GM19023 (cell line): ENCODE data around the gene SNRK.

ENCODE experiments used
- ATAC-seq: cut with Tn5 transposase; IDR thresholded peaks from one replicate; pipeline ENCODE4 v1.9.1; 2021; ENCODE audit warnings: mild to moderate bottlenecking, moderate library complexity; ENCODE audit not compliant: unreplicated experiment

The SNRK gene

DNA sequence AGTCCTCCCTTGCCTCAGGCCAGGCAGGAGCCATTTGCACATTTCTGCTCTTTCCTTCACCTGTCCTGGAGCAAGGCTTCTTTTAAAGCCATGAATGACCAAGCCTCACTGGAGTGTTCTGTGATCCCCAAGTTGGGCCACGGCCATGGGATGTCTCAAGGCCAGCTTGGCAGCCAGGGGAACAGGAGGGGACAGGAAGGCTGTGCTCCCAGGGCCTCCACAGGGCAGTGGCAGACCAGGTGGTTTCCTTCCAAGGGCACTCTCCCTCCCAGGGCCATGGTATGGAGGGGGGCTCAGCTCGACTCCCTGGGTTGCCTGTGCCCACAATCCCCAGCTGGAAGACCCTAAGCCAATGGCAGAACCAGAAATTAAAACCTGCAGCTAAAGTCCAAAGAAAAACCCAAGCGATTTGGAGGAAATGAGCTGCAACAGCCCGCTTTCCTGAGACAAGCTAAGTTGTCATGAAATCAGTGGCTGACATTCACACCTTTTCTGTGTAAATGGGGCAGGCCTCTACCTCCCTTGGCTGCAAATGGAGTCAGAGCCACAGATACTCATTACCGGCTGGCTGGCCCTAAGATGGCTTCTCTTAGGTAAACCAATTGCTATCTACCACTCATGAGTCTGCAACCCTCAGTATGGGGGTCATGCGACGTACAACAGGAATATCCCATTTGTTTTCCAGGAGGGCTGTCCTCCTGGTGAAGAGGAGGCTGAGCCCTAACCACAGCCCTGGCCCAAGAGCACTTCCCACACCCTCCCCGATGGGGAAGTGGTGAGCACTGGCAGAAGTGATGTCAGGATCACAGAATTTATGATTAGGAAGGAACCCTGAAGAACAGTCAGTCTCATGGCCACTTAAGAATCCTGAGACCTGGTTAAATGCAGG is 83.3 kb downstream of the SNRK start:
- no peak for ATAC-seq

DNA sequence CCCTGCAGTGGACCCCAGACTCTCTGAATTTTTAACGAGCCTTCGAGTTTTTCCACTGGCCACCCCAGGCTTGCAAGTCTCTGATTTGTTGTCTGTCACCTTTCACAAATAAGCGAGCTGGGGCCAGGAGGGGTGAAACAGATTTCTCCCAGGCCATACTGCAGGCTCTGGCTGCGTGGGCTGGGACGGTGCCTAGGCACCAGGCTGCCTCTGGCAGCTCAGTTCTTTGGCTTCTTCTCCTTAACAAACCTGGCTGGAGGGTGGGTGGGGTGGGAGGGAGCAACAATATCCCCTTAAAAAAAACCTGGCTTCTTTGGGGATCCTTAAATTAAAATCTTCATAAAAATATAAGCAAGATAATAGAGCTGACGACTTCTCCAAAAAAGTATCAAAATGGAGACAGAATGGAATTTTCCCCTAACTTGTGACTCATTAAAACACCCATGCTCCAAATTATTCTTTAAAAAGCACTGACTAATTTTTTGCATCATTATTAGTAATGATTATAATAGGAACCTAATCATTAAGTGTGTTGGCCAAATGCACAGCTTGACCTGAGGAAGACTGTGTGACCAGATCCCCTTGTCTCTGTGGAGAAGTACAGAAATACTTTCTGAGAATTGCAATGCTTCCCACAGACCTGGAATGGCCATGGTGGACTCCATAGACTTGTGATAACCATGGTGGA is 84.1 kb downstream of the SNRK start:
- no peak for ATAC-seq

GRCh38 chr3:43371494-43371893 is 85.2 kb downstream of the SNRK start:
- no peak for ATAC-seq

DNA sequence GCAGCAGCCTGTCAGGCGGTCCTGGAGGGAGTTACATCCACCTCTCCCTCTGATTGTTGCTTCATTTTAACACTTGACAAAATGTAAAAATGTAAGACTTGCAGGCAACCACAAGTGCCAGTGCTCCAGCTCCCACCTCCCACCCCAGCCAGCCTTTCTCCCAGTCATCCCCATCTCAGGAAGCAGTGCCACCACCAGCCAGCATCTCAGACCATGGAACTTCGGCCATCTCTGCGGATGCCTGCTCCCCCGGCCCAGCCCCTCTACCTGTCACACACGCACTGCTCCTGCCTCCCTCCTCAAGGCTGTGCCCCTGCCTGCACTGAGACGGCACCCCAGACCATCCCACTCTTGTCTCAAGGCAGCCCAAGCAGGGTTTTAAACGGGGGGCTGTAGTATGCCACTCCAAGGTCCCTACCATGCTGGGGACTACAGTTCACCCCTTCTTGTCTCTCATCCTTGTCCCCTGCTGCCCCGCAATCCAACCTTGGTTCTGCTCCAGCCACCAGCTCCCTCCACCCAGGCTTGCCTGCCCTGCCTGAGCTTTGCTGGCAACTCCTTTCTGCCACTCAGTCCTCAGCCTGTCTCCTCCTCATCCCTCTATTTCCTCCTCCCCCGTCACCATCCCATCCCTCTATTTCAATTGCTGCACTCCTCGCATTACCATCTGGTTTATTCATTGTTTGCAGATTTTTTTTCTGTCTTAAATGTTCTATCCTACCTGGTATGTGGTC is 85.8 kb downstream of the SNRK start:
- no peak for ATAC-seq

GRCh38 chr3:43372809-43373559 is 86.6 kb downstream of the SNRK start:
- ATAC-seq, result no peak

DNA sequence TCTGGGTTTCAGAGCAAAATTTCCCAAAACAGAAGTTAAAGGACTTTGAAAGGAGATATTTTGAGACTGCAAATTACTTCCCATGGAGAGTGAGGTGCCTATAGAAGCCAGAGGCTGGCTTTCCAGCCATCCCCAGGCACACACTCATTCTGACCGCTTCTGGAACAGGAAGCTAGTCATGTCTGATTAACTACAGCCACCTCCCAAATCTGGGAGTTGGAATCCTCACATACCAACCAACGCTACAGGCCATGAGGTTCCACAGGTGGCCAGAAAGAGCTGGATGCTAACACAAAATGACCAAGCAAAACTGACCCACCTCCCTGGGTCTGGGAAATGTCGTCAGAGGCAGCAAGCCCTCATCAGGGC is 87.2 kb downstream of the SNRK start:
- ATAC-seq, result no peak

DNA sequence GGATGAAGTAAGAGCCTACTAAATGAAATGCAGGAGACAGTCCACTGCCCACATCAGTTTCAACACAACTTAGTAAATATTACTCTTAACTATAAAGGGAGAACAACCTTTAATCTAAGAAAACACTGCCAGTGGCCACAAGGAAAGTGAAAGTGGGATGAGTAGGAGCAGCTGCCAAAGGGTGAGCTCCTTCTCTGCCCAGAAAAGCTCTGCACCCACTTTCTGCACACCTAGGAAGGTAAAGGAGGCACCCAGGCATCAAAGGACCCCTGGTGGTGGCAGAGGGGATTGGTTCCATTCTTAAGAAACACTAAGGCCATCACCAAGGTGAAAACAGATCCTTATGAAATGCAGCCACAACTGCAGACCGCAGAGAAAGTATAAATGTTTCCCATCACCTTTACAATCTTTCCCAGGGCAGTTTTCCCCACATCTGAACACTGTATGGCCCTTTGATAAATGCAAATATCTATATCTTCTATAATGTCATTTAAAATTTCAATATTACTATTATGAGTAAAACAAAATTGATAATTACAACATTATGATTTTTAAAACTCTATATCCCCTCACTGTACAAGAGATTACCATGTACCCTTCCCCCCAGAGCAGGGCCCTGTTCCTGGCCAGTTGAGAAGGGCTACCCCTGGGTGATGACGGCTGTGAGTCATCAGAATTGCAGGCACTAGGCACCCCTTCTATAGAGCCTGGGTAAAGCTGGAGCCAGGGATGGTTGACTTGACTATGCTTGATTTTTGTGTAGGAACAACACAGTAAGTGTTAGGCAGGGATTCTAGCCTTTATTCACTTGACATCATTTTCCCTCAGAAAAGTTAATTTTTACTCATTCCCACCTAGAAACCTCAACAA is 92.0 kb downstream of the SNRK start:
- ATAC-seq, result peak; percentile 73

DNA sequence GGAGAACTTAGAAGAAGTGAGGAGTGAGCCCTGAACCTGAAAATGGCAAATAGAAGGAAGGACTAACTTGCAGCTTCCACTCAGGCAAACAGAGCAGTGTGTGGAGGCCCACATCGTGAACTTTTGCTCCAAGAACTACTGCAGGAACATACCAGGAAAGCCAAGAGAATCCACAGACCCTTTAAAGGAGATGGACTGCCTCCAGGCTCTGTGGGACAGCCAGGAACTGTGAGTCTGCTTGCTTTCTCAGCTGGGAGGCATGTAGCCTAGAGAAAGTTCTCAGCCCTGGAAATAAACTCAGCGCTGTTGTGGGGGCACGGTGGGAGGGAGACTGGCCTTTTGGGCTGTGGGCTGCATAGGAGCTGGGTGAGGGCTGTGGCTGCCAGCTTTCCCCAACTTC is 93.0 kb downstream of the SNRK start:
- ATAC-seq, result no peak

DNA sequence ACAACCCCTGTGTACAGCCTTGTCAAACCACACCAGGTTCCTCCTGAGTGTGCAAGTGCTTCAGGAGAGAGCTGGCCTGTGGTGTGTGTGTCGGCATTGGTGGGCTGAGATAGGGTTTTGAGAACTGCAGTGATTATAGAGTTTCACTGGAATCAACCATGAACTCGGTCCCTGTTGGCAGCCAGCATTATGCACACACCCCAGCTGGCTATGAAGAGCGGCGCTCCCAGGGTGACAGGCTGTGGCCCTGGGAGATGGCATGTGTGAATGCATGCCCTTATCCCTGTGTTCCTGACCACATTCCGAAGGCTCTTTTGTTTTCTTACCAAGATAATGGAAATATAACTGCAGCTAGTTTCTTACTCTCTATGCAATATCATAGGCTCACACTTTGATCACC is 101.8 kb downstream of the SNRK start:
- ATAC-seq, result no peak

- ATAC-seq, result no peak
Measured at GRCh38 chr3:43388915-43389314, 102.6 kb downstream of the SNRK start.

DNA sequence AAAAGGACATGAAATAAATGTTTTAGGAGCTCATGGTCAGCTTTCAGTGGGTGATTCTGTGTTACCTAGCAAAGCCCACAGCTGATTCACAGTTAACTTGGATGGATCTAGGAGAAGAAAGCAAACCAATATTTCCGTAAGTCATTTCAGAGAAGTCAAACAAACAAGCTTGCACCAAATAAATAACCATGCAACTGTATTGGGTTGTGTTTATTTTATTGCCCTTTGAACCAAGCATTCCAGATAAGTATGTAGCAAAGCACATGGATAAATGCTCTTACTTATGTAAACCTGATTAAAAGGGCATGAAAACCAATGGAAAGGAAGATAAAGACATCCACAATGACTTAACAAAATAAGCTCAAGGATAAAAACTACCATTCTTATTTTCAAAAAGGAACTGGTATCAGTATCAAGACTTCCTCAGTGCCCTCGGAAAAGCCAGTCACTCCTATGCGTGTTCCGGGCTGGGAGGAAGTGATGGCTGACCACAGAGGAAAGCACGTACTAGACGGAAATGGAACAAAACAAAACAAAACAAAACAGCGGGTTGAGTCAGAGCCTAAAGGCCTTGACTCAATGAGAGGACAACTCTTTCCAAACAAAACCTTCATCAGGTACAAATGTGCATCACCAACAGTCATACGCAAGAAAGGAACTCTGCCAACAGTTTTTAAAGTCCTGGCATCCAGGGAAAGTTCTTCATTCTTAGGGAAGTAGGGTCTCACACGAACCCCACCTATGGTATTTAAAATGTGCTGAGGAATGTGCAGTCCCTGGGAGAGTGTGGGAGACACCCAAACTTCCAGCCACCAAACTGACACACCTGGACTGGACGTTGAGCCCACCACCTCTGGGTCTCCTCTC is 103.3 kb downstream of the SNRK start:
- no peak for ATAC-seq

DNA sequence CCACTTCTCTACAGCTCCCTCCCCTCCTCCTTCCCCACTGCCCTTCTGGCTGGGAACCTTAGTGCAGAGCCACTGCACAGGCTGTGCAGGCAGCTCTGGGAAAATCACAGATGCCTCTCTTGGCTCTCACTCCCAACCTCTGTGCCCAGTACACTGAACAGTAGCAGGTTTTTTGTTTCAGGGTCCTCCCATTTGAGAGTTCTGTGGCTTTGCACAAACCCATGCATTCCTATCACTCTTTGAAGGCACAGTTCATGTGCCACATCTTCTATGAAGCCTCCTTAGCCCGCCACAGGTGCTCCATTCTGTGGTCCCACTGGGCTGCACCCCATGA is 103.9 kb downstream of the SNRK start:
- ATAC-seq, result no peak

DNA sequence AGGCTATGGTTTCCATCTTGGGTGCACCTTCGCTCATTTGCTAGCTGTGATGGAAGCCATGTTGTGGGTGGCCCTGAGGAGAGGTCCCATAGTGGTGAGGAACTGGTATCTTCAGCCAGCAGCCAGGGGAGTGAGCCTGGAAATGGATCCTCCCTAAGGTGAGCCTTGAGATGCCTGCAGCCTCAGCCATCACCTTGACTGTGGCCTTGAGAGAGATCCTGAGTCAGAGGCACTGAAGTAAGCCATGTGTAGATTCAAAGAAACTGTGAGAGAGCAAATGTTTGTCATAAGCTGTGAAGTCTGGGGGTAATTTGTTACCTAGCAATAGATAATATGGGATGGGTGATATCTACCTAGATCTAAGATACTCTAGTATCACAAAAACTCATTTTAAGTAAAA is 105.3 kb downstream of the SNRK start:
- no peak for ATAC-seq

DNA sequence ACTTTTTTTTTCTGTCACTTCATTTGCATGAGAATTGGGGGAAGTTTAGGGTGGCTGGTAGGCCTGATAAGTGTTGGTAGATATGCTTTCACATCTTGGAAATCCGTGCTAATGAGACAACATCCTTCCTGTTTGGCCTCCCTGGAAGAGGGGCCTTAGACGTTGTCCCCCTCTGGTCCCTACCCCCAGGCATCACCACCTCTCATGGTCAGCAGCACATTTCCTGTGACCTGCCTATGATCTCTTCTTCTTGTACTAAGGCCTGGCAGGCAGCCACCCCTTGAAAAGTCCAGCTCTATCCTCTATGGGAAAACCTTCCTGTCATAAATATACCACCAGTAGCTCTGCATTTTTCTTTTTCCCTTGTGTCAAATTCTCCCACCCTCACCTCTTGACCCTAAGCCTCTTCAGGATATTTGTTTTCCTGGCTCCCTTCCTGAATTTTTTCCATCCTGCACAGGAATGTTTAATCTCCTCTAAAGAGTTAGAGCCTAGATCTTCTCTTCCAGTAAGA is 107.8 kb downstream of the SNRK start:
- ATAC-seq, result no peak

DNA sequence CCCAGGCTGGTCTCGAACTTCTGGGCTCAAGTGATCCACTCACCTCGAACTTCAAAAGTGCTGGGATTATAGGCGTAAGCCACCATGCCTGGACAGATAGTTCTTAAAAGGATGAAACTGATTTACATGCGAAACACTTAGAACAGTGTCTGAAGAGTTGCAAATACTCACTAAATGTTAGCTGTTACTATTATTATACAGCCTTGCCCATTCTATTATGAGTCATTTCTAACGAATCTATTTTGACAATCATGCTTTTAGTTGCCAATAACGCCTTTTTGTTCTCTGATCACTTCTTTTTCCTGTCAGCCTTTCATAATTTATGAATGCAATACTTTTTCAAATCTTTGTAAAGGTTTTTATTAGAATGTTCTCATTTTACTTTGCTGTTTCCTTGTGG is 112.7 kb downstream of the SNRK start:
- no peak for ATAC-seq

DNA sequence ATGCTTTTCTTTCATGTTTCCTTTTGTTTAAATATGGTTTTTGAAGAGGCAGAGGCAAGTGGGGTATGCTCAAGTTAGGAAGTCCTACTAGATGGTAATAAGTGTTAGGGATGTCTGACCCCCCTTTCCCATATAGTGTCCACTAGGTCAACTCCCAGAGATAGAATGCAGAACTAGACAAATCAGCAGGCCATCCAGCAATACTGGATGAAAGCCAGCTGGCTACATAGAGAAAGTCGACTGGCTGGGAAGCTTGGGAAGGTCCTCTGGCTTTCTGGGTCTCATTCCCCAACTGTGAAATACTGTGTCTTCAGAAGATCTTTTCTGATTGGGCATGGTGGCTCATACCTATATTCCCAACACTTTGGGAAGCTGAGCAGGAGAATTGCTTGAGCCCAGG is 113.8 kb downstream of the SNRK start:
- ATAC-seq, result no peak
